Thyroid gland (tissue), 4 donors: ENCODE results near the gene SLMAP. TPM values are rescaled to one million over a fixed set of nuclear protein-coding genes. Genes with fewer than 3 reads are reported as not detected.
A peak's percentile ranks its signal among the peaks of the same experiment; 100 is the strongest.

ENCODE experiments used
- DNase-seq, 2 donors: peaks; one replicate each; pipeline ENCODE4 v3.0.0-alpha.2; 2019
- H3K27ac ChIP-seq, 3 donors: fragments of 200-600 bp; sonication (generic); 1 replicate in 2 of 3; 2 replicates in 1 of 3; pipeline ENCODE4 v1.5.1; 2016 to 2019; ENCODE audit warnings: mild to moderate bottlenecking in 1 of 3, moderate library complexity in 1 of 3
- H3K27me3 ChIP-seq: fragments of 200-600 bp; sonication (generic); one replicate; pipeline ENCODE4 v1.5.1; 2019
- H3K36me3 ChIP-seq, 2 donors: fragments of 200-600 bp; sonication (generic); one replicate each; pipeline ENCODE4 v1.5.1; 2016 to 2019
- H3K4me1 ChIP-seq, 2 donors: fragments of 200-600 bp; sonication (generic); one replicate each; pipeline ENCODE4 v1.5.1; 2017 to 2019
- H3K4me3 ChIP-seq, 3 donors: fragments of 200-600 bp; sonication (generic); replicated peaks in 1 of 3; 1 replicate in 2 of 3; 2 replicates in 1 of 3; pipeline ENCODE4 v1.5.1; 2016; ENCODE audit warnings: mild to moderate bottlenecking in 1 of 3
- H3K9me3 ChIP-seq: fragments of 200-600 bp; sonication (generic); one replicate; pipeline ENCODE4 v1.5.1; 2017
- POLR2A ChIP-seq, 2 donors: fragments of 450-650 bp; IDR thresholded peaks; one replicate each; pipeline ENCODE4 v1.6.1; 2017; ENCODE audit warnings: antibody characterized with exemption in 2 of 2, mild to moderate bottlenecking in 2 of 2, moderate library complexity in 1 of 2
- WGBS, 2 donors: methylation state at CpG; one replicate each; pipeline ENCODE4 v1.1.5; 2017; 5-methylcytosine and 5-hydroxymethylcytosine counted together
- intact Hi-C: fragments of 100-400 bp; cut with DNase I; formaldehyde crosslinking; loops from one replicate; pipeline ENCODE4 v1.15.1; 2023
- total RNA-seq, 4 donors: library from RNA; depleted of rRNA; stranded (reverse); fragments of >200 nt; gene quantifications; one replicate each; pipeline ENCODE4 v1.2.3, GENCODE V29; 2016
- TF ChIP-seq, protein P1 (sequence below), 6 experiments: fragments of 200-600 bp in 3 of 6; fragments of 450-650 bp in 3 of 6; sonication (generic) in 3 of 6; IDR thresholded peaks; one replicate each; pipeline ENCODE4 v1.5.1; 2016 to 2019; ENCODE audit warnings: antibody characterized with exemption in 6 of 6, mild to moderate bottlenecking in 2 of 6, inconsistent platforms in 1 of 6, moderate library complexity in 1 of 6

The SLMAP gene
- total RNA-seq, 4 donors from 2014 or later: 79.7 to 89.4 (median 83.4) TPM

DNA sequence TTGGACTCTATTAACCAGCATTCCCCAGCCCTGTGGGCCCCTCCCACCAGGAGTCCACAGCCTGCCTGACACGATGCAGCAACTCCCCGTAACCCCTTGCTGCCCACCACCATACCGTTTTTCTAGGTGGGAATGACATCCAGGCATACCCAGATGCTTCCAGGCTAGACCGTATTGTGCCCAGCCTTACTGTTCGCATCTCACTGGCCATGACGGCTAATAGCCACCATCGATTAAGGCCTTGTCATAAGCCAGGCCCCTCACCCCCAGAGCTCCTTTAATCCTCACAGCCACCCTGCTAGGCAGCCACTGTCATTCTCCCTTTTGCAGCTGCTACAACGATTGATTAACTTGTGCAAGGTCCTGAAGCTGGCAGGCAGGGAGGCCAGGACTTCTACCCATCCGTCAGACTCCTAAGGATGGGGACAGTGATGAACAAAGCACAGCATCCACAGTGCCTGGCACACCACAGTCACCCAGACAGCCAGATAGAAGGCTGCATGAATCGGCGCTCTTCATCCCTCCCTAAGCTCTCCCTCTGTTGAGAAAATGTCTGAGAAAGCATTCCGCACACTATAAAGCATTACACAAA, 192.1 kb downstream of the SLMAP start:
- Histone ChIP-seq H3K4me3 (no peak overlapping the region), H3K27me3 (no peaks in the 10 kb centered on the region), H3K27ac (no peak overlapping the region), H3K36me3 (no peaks in the 10 kb centered on the region), H3K4me1 (peaks cover 24 to 46% of the 10 kb centered on the region in 2 donors), H3K9me3 (no peaks in the 10 kb centered on the region)
- WGBS, 2 donors: 80 to 86% methylated on average over 12 of the region's 12 CpGs
- intact Hi-C loops: no loop called here
- TF ChIP-seq, protein P1, sequence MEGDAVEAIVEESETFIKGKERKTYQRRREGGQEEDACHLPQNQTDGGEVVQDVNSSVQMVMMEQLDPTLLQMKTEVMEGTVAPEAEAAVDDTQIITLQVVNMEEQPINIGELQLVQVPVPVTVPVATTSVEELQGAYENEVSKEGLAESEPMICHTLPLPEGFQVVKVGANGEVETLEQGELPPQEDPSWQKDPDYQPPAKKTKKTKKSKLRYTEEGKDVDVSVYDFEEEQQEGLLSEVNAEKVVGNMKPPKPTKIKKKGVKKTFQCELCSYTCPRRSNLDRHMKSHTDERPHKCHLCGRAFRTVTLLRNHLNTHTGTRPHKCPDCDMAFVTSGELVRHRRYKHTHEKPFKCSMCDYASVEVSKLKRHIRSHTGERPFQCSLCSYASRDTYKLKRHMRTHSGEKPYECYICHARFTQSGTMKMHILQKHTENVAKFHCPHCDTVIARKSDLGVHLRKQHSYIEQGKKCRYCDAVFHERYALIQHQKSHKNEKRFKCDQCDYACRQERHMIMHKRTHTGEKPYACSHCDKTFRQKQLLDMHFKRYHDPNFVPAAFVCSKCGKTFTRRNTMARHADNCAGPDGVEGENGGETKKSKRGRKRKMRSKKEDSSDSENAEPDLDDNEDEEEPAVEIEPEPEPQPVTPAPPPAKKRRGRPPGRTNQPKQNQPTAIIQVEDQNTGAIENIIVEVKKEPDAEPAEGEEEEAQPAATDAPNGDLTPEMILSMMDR (IDR thresholded peaks at IDR 0.05): no peak
- no peak for DNase-seq

DNA sequence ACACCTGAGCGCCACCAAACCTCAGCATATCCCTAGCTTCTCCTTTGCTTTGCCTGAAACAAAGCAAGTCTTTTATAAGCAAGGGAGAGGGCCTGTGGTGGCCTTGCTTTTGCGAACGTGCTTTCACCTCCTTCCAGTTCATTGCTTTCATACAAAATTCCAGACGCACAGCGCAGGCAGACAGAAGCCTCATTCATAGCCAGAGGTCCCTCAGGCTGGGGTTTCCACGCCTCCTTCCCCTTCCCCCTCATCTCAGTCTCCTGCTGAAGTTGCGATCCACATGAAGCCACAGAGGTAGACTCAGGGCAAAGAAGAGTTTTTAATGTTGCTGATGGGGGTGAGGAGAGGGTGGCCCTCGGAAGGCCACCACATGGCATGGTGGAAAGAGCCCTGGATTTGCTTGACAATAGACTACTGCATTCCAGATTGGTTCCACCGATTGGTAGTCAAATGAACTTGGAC, 192.7 kb downstream of the SLMAP start:
- Histone ChIP-seq H3K36me3 (no peaks in the 10 kb centered on the region), H3K4me1 (peaks cover 18 to 40% of the 10 kb centered on the region in 2 donors)
- no peak for DNase-seq

DNA sequence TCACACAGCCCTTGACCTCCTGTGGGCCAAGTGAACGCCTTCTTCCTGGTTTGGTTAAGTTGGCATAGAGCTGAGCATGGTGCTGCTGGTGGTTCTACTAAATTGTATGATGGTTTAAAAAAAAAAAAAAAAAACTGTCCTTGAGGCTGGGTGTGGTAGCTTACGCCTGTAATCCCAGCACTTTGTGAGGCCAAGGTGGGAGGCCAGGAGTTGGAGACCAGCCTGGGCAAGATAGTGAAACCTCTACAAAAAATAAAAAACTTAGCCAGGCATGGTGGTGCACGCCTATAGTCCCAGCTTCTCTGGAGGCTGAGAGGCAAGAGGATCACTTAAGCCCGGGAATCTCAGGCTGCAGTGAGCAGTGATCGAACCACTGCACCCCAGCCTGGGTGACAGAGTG, 193.2 kb downstream of the SLMAP start:
- Histone ChIP-seq H3K4me1 (peaks cover 17 to 35% of the 10 kb centered on the region in 2 donors), H3K4me3 (no peak overlapping the region), H3K27me3 (no peaks in the 10 kb centered on the region), H3K27ac (peak overlapping the region in 1 of 3 donors; percentile 73), H3K36me3 (no peaks in the 10 kb centered on the region), H3K9me3 (no peaks in the 10 kb centered on the region)
- intact Hi-C loops: no loop called here
- TF ChIP-seq, protein P1 (IDR thresholded peaks at IDR 0.05): no peak
- TF ChIP-seq POLR2A (IDR thresholded peaks at IDR 0.05): no peak
- WGBS, 2 donors: 89 to 90% methylated on average over 5 of the region's 5 CpGs
- no peak for DNase-seq

More for the DNA sequence above, 192.7 kb downstream of the SLMAP start:
- TF ChIP-seq POLR2A (IDR thresholded peaks at IDR 0.05): no peak
- TF ChIP-seq, protein P1 (IDR thresholded peaks at IDR 0.05): no peak
- H3K27me3 ChIP-seq: no peaks in the 10 kb centered on the region
- intact Hi-C loops: no loop called here
- 76 to 92% methylated on average over 9 of the region's 9 CpGs for WGBS, 2 donors
- no peaks in the 10 kb centered on the region for H3K9me3 ChIP-seq
- H3K4me3 ChIP-seq: no peak overlapping the region
- H3K27ac ChIP-seq: no peak overlapping the region

DNA sequence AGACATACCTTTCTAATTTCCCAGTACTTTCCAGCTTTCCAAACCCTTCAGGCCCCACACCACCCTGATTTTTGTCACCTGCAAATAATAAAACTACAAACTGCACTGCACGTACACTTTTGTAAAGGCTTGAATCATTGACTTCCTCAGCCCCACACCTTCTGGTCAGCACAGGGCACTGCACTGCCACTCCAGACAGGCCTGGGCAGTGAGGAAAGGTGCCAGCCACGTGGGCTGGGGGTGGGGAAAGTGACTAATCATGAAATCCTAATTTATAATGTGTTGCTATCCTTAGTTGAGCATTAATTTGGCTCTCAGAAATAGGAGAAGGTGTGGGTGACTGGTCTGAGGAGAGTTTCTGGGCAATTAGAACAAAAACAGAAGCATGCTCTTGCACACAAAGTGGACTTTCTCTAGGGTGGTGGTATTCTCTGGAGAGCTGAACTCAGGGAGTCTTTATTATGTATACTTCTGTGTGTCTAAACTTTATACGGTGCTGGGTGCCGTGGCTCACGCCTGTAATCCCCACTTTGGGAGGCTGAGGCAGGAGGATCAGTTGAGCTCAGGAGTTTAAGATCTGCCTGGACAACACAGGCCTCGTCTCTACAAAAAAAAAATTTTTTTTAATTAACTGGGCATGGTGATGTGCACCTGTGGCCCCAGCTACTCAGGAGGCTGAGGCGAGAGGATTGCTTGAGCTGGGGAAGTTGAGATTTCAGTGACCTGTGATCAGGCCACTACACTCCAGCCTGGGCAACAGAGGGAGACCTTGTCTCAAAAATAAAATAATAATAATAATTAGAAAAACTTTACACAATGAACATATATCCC, 193.9 kb downstream of the SLMAP start:
- no peaks in the 10 kb centered on the region for H3K36me3 ChIP-seq
- H3K4me1 ChIP-seq: peaks cover 14 to 32% of the 10 kb centered on the region in 2 donors
- peak overlapping the region in 2 of 3 donors; percentile 52 to 73 for H3K27ac ChIP-seq
- no peak for TF ChIP-seq POLR2A (IDR thresholded peaks at IDR 0.05)
- TF ChIP-seq, protein P1 (IDR thresholded peaks at IDR 0.05): peak; percentile 24 to 66 (median 47)
- H3K9me3 ChIP-seq: no peaks in the 10 kb centered on the region
- no peak overlapping the region for H3K4me3 ChIP-seq
- WGBS, 2 donors: 66 to 68% methylated on average over 7 of the region's 7 CpGs
- DNase-seq: peak; percentile 58 to 79
- H3K27me3 ChIP-seq: no peaks in the 10 kb centered on the region
- intact Hi-C loops: no loop called here
